CD1c-positive myeloid dendritic cell (primary cell): ENCODE results near the gene PRDM7.

Source experiments
- DNase-seq: peaks from one replicate; pipeline ENCODE4 v3.0.0-alpha.2; 2016; ENCODE audit errors: extremely low spot score

Gene PRDM7

DNA sequence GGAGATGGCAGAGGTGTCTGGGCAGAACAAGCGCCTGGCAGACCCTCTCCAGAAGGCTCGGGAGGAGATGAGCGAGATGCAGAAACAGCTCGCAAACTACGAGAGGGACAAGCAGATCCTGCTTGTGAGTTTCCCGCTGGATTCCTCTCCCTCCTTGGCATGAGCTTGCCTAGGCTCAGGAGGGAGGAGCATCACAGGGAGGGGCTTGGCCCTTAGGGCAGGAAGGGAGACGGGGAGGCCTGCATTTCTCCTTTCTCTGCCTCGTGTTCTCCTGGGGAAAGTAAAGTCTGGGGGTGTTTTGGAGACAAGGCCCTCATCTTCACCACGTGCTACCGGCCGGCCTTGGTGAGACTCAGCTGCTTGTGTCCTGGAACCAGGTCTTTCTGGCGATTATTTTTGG, 39.9 kb downstream of the PRDM7 start:
- DNase-seq: no peak

- no peak for DNase-seq
Observed at GRCh38 chr16:90035902-90036301, 41.2 kb downstream of the PRDM7 start.

DNA sequence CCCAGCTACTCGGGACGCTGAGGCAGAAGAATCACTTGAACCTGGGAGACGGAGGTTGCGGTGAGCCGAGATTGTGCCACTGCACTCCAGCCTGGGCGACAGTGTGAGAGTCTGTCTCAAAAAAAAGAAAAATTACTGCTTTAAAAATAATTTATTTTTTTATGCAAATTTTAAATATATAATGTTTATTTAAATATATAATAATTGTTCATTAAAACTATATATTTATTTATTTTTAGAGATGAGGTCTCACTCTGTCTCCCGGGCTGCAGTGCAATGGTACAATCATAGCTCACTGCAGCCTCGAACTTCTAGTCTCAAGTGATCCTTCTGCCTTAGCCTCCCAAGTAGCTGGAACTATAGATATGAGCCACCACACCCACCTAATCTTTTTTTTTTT, 42.6 kb downstream of the PRDM7 start:
- DNase-seq: no peak

GRCh38 chr16:90033387-90033786, 43.7 kb downstream of the PRDM7 start:
- no peak for DNase-seq

GRCh38 chr16:90032674-90033331, 44.3 kb downstream of the PRDM7 start:
- DNase-seq: no peak

GRCh38 chr16:90031931-90032673, 45.0 kb downstream of the PRDM7 start:
- DNase-seq: peak; percentile 37

GRCh38 chr16:90031186-90031930, 45.8 kb downstream of the PRDM7 start:
- no peak for DNase-seq

DNA sequence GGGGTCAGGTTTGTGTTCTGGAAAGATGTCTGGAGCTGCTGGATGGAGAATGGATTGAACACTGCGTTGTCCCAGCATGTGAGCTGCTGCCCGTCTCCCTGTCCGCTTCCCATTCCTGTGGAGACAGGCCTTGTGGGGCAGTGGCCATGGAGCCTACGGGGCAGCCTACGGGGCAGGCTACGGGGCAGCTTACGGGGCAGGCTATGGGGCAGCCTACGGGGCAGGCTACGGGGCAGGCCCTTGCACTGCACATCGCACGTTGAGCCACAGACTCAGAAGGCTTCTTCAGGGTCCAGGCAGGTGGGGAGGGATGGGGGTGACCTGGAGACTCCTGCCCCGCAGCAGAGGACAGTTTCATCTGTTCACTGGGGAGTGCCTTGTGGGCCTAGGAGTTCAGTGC, 48.1 kb downstream of the PRDM7 start:
- DNase-seq: no peak

GRCh38 chr16:90027611-90028010, 49.5 kb downstream of the PRDM7 start:
- no peak for DNase-seq

GRCh38 chr16:90026135-90026534, 51.0 kb downstream of the PRDM7 start:
- peak; percentile 34 for DNase-seq

DNA sequence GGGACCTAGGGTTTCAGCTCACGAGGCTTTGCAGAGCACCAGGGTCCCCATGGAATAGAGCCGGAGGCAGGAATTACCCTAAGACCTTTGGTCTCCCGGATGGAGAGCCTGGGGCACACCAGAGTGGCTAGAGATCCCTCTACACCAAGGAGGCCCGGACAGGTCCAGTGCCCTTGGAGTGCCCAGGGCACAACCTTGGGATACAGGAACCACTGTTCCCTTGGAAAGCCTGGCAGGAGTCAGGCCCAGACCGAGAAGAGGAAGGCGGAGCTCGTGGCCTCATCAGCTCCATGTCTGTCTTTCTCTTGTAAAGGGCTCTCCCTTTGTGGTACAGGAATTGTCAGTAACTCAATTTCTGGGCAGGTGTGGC, 54.1 kb downstream of the PRDM7 start:
- DNase-seq: no peak

DNA sequence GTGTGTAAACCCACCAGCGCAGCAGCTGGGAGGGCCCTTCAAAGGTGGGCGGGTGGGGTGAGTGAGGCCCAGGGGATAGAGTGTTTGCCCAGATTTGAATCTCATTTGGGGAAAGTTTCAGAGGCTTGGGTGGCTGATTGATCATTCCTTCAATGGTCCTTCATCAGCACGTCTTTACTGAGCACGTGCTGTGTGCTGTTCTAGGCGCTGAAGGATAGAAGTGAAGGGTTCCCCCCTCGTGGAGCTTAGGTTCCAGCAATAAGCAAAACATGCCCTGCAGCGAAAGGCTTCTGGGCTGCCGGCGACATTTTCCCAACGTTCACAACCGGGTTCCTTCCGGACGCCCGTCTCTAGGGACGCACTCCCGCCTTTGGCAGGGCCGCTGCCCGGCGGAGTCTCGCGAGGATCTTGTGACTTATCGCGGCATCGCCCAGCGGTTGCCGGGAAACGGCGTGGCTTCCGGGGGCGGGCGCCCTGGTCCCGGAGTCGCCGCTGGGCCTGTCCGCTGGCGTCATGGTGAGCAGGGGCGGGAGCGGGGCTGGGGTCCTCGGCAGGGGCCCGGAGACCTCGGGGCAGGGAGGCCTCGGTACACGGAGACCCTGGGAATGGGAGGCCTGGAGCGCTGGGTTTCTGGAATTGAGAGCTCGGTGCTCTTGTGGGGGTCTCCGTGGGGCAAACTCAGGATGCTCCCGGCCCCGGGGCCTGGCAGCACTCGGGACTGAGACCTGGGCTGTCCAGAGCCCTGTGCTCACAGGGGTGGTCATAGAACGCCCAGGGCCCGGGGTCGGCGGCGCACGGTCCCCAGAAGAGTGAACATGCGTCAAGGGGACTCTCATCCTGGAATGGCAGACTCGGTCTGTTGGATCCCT, 54.7 kb downstream of the PRDM7 start:
- peak; percentile 91 for DNase-seq

DNA sequence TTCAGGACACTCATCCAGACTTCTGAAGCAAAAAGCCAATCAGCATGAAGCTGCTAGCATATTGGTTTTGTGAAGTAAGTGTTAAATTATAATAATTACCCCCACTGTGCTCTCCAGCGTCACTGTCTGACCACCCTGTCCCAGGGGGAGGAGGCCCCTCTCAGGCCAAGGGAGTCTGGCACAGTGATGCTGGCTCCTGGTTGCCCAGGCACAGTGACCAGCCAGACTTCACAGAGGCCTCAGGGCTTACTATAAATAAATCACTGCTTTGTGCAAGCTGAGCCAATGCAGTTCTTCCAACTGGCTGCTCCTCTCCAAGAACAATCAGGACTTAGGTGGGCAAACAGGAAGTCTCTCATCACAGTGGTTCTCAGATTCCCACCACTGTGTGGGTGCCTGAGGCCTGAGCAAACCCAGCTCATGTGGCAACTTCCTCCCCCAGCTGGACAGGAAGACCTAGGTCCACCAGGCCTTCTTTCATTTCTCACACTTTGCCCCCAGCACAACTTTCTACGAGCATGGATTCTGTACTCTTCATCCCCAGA, 56.2 kb downstream of the PRDM7 start:
- peak; percentile 64 for DNase-seq

DNA sequence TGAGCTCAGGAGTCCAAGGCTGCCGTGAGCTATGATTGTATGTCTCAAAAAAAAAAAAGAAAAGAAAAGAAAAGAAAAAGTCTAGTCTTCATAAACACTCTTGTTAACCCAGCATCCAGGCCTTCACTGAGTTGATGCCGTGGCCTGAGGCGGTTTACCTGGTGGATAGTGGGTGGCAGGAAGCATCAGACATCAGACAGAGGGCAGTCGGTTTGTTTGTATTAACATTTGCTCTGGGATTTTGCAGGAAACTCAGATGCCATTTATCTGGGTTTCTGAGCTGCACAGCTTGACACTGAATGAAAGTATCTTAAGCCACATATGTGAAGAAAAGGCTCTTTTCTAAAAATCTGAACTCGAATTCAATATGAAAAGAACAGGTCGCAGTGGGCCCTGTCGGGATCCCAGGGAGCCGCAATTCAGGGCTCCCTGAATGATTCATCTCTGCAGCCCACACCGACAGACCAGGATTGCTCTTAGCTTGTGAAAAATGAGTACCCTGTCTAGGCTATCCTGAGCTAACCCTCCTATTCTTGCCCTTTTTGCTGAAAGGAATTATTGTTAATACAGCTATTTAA, 56.8 kb downstream of the PRDM7 start:
- no peak for DNase-seq

GRCh38 chr16:90019543-90020259, 57.4 kb downstream of the PRDM7 start:
- no peak for DNase-seq

GRCh38 chr16:90018652-90019542, 58.2 kb downstream of the PRDM7 start, which contains the start of gene DBNDD1:
DBNDD1 (minus strand) TSS chr16:90019456; CDS start chr16:90019341, 115 bp downstream.
- DNase-seq: no peak

DNA sequence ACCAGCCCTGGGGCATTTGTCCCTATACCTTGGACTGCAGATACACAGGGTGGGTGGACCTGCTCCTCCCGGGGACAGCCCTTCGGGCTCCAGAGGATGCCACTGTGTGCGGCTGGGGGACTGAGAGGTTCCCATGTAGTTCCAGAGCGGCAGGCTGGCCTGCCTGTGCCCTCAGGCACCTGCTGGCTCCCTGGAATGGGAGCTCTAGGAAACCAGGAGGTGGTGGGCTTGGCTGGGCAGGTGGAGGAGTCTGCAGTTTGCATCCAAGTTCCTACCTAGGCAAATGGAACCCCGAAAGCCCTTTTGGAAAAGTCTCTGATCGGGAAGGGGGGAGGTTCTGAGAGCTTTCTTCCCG, 58.9 kb downstream of the PRDM7 start:
- DNase-seq: no peak

- no peak for DNase-seq
Observed at GRCh38 chr16:90016339-90016950, 60.7 kb downstream of the PRDM7 start.
